Measurements from ENCODE around the gene NAT16.
"Not testable (repeated sequence)": the region's sequence is repeated elsewhere in the genome, so short reads cannot be mapped to it uniquely, and the experiment has no call there.

The NAT16 gene

GRCh38 chr7:101208794-101209193 is 28.7 kb upstream of the NAT16 start:
- Histone ChIP-seq H3K36me3 (ENCODE audit: insufficient read depth, low read length) (no peaks in the 10 kb centered on the region; the same call in 1 of the 2 replicates), H3K9me3 (ENCODE audit: control insufficient read depth, insufficient read depth, low read length) (no peaks in the 10 kb centered on the region), H3K9ac (ENCODE audit: low read depth, low read length) (no peak overlapping the region), H3K4me1 (ENCODE audit: insufficient read depth, low read length) (no peaks in the 10 kb centered on the region)

GRCh38 chr7:101207459-101207858 is 27.4 kb upstream of the NAT16 start:
- Histone ChIP-seq H3K36me3 (ENCODE audit: insufficient read depth, low read length) (no peaks in the 10 kb centered on the region; the same call in 1 of the 2 replicates), H3K4me1 (ENCODE audit: insufficient read depth, low read length) (no peaks in the 10 kb centered on the region), H3K9ac (ENCODE audit: low read depth, low read length) (no peak overlapping the region), H3K9me3 (ENCODE audit: control insufficient read depth, insufficient read depth, low read length) (no peaks in the 10 kb centered on the region)

- Histone ChIP-seq H3K9ac (ENCODE audit: low read depth, low read length) (no peak overlapping the region), H3K4me1 (ENCODE audit: insufficient read depth, low read length) (no peaks in the 10 kb centered on the region), H3K36me3 (ENCODE audit: insufficient read depth, low read length) (no peaks in the 10 kb centered on the region; the same call in 1 of the 2 replicates)
Observed at GRCh38 chr7:101206665-101207042, 26.6 kb upstream of the NAT16 start.

GRCh38 chr7:101205901-101206664 is 26.0 kb upstream of the NAT16 start:
- H3K4me1 ChIP-seq (ENCODE audit: insufficient read depth, low read length), result peaks cover under 1% of the 10 kb centered on the region; the same call in 1 of the 2 replicates
- no peaks in the 10 kb centered on the region; the same call in 1 of the 2 replicates for H3K36me3 ChIP-seq (ENCODE audit: insufficient read depth, low read length)
- H3K9me3 ChIP-seq (ENCODE audit: control insufficient read depth, insufficient read depth, low read length), result no peaks in the 10 kb centered on the region
- H3K9ac ChIP-seq (ENCODE audit: low read depth, low read length), result no peak overlapping the region

More at GRCh38 chr7:101206665-101207042, 26.6 kb upstream of the NAT16 start:
- H3K9me3 ChIP-seq (ENCODE audit: control insufficient read depth, insufficient read depth, low read length), result no peaks in the 10 kb centered on the region

- not testable (repeated sequence) for H3K4me1 ChIP-seq (ENCODE audit: insufficient read depth, low read length); H3K36me3 ChIP-seq (ENCODE audit: insufficient read depth, low read length); H3K9ac ChIP-seq (ENCODE audit: low read depth, low read length); H3K9me3 ChIP-seq (ENCODE audit: control insufficient read depth, insufficient read depth, low read length)
Observed at GRCh38 chr7:101203740-101204738, 23.9 kb upstream of the NAT16 start.

GRCh38 chr7:101202603-101202918 is 22.5 kb upstream of the NAT16 start:
- Histone ChIP-seq H3K9me3 (ENCODE audit: control insufficient read depth, insufficient read depth, low read length) (no peaks in the 10 kb centered on the region), H3K36me3 (ENCODE audit: insufficient read depth, low read length) (no peaks in the 10 kb centered on the region), H3K4me1 (ENCODE audit: insufficient read depth, low read length) (peaks cover 6% of the 10 kb centered on the region; the same call in 1 of the 2 replicates), H3K9ac (ENCODE audit: low read depth, low read length) (peak overlapping the region; percentile 54; the same call in 1 of the 2 replicates)

GRCh38 chr7:101201695-101202602 is 21.9 kb upstream of the NAT16 start:
- peak overlapping the region; percentile 54 for H3K9ac ChIP-seq (ENCODE audit: low read depth, low read length)
- peaks cover 6% of the 10 kb centered on the region; the same call in 1 of the 2 replicates for H3K4me1 ChIP-seq (ENCODE audit: insufficient read depth, low read length)
- H3K9me3 ChIP-seq (ENCODE audit: control insufficient read depth, insufficient read depth, low read length), result no peaks in the 10 kb centered on the region
- H3K36me3 ChIP-seq (ENCODE audit: insufficient read depth, low read length), result no peaks in the 10 kb centered on the region

GRCh38 chr7:101200862-101201599 is 20.9 kb upstream of the NAT16 start, which contains the start of gene MOGAT3:
TSS of gene MOGAT3 (minus strand) at chr7:101201036. CDS start at chr7:101200854, 182 bp downstream.
- Histone ChIP-seq H3K9ac (ENCODE audit: low read depth, low read length) (peak within 1 kb of the TSS; percentile 54), H3K9me3 (ENCODE audit: control insufficient read depth, insufficient read depth, low read length) (no peaks in the 10 kb centered on the region), H3K4me1 (ENCODE audit: insufficient read depth, low read length) (peaks cover 6% of the 10 kb centered on the region; the same call in 1 of the 2 replicates), H3K36me3 (ENCODE audit: insufficient read depth, low read length) (no peaks in the 10 kb centered on the region)

GRCh38 chr7:101200504-101200861 is 20.4 kb upstream of the NAT16 start:
- H3K36me3 ChIP-seq (ENCODE audit: insufficient read depth, low read length), result no peaks in the 10 kb centered on the region
- H3K9ac ChIP-seq (ENCODE audit: low read depth, low read length), result peak overlapping the region; percentile 54; the same call in 1 of the 2 replicates
- H3K9me3 ChIP-seq (ENCODE audit: control insufficient read depth, insufficient read depth, low read length), result no peaks in the 10 kb centered on the region
- H3K4me1 ChIP-seq (ENCODE audit: insufficient read depth, low read length), result peaks cover 6% of the 10 kb centered on the region; the same call in 1 of the 2 replicates

- H3K9ac ChIP-seq (ENCODE audit: low read depth, low read length); H3K9me3 ChIP-seq (ENCODE audit: control insufficient read depth, insufficient read depth, low read length); H3K36me3 ChIP-seq (ENCODE audit: insufficient read depth, low read length); H3K4me1 ChIP-seq (ENCODE audit: insufficient read depth, low read length): not testable (repeated sequence)
Observed at GRCh38 chr7:101199522-101199921, 19.4 kb upstream of the NAT16 start.

- no peak overlapping the region for H3K9ac ChIP-seq (ENCODE audit: low read depth, low read length)
Observed at GRCh38 chr7:101198476-101198875, 18.4 kb upstream of the NAT16 start.

GRCh38 chr7:101197991-101198390 is 17.9 kb upstream of the NAT16 start:
- Histone ChIP-seq H3K4me1 (ENCODE audit: insufficient read depth, low read length) (peaks cover 6% of the 10 kb centered on the region; the same call in 1 of the 2 replicates), H3K9me3 (ENCODE audit: control insufficient read depth, insufficient read depth, low read length) (no peaks in the 10 kb centered on the region), H3K36me3 (ENCODE audit: insufficient read depth, low read length) (no peaks in the 10 kb centered on the region), H3K9ac (ENCODE audit: low read depth, low read length) (no peak overlapping the region)

More at GRCh38 chr7:101198476-101198875, 18.4 kb upstream of the NAT16 start:
- Histone ChIP-seq H3K4me1 (ENCODE audit: insufficient read depth, low read length) (peaks cover 6% of the 10 kb centered on the region; the same call in 1 of the 2 replicates), H3K9me3 (ENCODE audit: control insufficient read depth, insufficient read depth, low read length) (no peaks in the 10 kb centered on the region), H3K36me3 (ENCODE audit: insufficient read depth, low read length) (no peaks in the 10 kb centered on the region)

GRCh38 chr7:101195884-101196283 is 15.8 kb upstream of the NAT16 start:
- Histone ChIP-seq H3K9me3 (ENCODE audit: control insufficient read depth, insufficient read depth, low read length) (no peaks in the 10 kb centered on the region), H3K9ac (ENCODE audit: low read depth, low read length) (no peak overlapping the region), H3K36me3 (ENCODE audit: insufficient read depth, low read length) (no peaks in the 10 kb centered on the region), H3K4me1 (ENCODE audit: insufficient read depth, low read length) (peaks cover 4% of the 10 kb centered on the region; the same call in 1 of the 2 replicates)

All from ES-I3 (cell line).